HFF-Myc (cell line): ENCODE results near the gene UPB1.
"Not testable (repeated sequence)": the region's sequence is repeated elsewhere in the genome, so short reads cannot be mapped to it uniquely, and the experiment has no call there.

Source experiments
- DNase-seq: peaks from one replicate; pipeline ENCODE4 v3.0.0-alpha.2; 2011; ENCODE audit warnings: low read depth; ENCODE audit errors: extremely low read depth
- H3K4me3 ChIP-seq: replicated peaks from 2 replicates; pipeline ENCODE4 v1.5.1; 2011; ENCODE audit warnings: low read depth, mild to moderate bottlenecking, control low read depth, low read length
- CTCF ChIP-seq: IDR thresholded peaks from 2 replicates; pipeline ENCODE4 v1.5.1; 2012; ENCODE audit warnings: mild to moderate bottlenecking, low read depth, low read length, control low read depth; ENCODE audit errors: missing control alignments

UPB1 gene

DNA sequence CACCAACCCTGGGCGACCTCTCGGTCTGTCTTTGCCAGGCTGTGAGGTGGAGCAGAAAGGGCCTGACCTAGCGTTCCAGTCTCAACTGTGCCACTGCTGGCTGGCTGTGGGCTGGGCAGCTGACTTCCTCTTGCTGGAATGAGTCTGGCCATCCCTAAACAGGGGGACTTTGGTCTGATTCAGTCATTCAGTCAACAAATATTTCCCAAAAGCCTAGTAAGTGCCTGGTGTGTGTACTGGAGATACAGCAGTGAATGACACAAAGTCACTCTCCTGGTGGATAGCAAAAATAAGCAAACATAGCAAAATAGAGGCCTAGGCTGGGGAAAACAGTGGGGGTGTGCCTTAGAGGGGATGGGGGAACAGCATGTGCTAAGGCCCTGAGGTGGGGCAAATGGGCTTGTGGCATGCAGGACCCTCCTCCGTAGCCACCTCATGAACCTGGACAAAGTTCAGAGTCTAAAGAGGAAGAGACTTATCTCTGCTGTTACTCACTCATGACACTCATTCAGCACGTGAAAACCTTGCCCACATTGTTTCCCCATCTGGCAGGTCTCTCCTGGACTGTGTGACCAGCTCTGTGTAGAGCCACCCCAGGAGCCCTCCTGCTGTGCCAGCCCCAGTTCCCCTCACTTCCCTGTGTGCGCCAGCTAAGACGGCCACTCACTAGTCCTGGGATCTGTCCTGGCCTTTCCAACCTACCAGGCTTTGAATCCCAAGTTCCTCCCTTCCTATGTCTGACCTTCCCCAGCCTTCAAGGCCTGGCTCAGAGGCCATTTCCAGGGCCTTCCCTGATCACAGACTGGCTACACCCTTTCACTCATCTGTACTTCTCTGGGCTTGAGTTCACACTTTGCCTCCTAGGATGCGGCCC, 55.1 kb downstream of the UPB1 start:
- no peak overlapping the region for H3K4me3 ChIP-seq
- TF ChIP-seq CTCF, result no peak
- no peak for DNase-seq

- no peak for TF ChIP-seq CTCF
- no peak for DNase-seq
- no peak overlapping the region for H3K4me3 ChIP-seq
Measured at GRCh38 chr22:24550902-24551435, 55.8 kb downstream of the UPB1 start.

DNA sequence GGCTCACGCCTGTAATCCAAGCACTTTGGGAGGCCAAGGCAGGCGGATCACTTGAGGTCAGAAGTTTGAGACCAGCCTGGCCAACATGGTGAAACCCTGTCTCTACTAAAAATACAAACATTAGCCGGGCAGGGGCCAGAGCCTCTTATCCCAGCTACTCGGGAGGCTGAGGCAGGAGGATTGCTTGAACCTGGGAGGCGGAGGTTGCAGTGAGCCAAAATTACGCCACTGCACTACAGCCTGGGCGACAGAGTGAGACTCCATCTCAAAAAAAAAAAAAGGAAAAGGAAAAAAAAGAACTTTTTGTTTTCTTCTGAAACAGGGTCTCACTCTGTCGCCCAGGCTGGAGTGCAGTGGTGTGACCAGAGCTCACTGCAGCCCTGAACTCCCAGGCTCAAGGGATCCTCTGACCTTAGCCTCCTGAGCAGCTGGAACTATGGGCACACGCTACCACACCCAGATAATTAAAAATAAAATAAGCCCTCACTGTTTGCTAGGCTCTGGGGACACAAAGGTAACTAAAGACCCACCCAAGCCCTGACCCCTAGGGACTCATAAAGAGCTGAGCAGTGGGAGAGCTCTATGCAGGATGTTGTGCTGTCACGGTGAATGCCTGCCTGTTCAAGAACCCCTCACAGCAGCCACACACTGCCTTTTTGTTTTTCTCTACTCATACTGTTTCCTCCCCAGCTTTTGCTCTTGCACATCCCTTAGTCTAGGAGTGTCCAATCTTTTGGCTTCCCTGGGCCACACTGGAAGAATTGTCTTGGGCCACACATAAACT, 57.6 kb downstream of the UPB1 start:
- not testable (repeated sequence) for DNase-seq
- H3K4me3 ChIP-seq, result peak overlapping the region; percentile 87; the same call in 1 of the 2 replicates

DNA sequence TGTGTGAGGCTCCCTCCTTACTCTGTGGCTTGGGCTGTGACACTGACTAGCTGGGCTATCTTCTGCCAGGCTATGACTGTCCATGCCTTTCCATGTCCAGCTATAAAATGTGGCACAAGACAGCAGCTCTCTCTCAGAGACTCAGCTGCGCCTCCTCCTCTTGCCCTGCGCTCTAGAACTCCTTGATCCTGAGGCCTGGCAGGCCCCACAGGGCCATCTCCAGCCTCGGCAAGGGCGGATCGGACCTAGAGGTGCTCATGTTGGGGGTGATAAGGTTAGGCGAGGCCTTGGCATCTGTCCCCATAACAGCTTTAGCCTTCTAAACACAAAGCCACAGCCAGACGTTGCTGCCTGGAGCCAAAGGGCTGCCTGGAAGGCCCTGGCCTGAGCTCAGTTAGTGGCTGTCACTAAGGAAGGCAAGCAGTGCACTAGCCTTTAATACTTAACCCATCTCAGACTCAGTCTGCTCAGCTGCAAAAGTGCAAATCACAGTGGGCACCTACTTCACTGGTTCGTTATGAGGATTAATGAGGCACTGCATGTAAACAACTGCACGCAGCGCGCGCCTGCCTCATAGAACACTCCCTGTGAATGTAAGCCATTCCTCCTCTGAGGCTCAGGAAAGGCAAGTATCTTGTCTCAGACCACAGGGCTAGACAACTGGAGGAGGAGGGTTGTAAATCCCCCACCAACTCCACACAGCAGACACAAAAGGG, 58.6 kb downstream of the UPB1 start:
- peak overlapping the region; percentile 87 for H3K4me3 ChIP-seq
- no peak for DNase-seq
- no peak for TF ChIP-seq CTCF

- no peak for DNase-seq
- peak within 1 kb of the TSS; percentile 87 for H3K4me3 ChIP-seq
- TF ChIP-seq CTCF, result no peak
Measured at GRCh38 chr22:24554313-24555164, 59.4 kb downstream of the UPB1 start, which contains the start of gene GUCD1. TSS of gene GUCD1 (minus strand) at chr22:24555138. CDS start at chr22:24554991, 147 bp downstream.

DNA sequence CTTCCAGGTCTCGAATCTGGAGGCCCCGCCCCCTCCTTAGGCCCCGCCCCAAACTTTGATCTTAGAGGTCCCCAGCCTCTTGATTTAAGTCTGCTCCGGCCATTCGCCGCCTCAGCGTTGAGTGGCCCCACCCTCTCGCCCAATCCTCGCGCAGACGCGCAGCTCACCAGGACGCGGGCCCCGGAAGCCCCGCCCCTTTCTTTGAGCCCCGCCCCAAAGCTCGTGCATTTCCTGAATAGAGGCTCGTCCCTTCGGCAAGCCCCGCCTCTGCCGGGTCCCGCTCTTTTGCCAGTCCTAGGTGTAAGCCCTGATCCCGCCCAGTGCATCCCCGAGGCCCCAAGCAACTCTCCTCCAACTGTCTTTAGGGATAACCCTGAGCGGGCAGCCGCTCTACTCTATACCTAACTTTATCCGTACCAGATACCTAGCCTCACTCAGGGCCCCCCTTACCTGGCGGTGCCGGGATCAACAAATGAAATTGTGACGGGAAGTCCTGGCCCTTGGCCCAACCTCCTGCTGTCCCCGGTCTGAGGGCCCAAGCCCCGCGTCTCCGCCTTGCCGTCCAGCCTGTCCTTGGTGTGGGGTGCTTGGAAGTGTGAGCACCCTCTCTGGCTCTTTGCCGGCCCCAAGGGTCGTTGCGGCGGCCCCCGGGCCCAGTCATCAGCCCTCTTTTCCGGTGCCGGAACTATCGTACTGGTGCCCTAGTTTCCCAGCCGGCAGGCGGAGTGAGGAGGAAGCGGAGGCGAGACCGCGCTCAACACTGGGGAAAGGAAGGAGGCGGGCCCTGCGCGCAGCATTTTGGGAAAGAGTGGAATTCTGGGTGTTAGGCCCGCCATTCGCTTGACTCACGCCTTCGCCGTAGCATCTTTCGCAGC, 60.3 kb downstream of the UPB1 start, which contains the start of gene SNRPD3:
Gene SNRPD3 (plus strand): TSS at position 835 of the 875 bp plus-strand sequence. CDS start 1,676 bp downstream, outside the sequence.
- H3K4me3 ChIP-seq, result peak within 1 kb of the TSS; percentile 87
- DNase-seq, result peak; percentile 91
- no peak for TF ChIP-seq CTCF
